Measurements from ENCODE around the gene CRYBB3. TPM values are rescaled to one million over a fixed set of nuclear protein-coding genes. Genes with fewer than 3 reads are reported as not detected.
"Not testable (repeated sequence)": the region's sequence is repeated elsewhere in the genome, so short reads cannot be mapped to it uniquely, and the experiment has no call there.

Gene CRYBB3
- total RNA-seq, 4 donors from 2014 or later: not detected

DNA sequence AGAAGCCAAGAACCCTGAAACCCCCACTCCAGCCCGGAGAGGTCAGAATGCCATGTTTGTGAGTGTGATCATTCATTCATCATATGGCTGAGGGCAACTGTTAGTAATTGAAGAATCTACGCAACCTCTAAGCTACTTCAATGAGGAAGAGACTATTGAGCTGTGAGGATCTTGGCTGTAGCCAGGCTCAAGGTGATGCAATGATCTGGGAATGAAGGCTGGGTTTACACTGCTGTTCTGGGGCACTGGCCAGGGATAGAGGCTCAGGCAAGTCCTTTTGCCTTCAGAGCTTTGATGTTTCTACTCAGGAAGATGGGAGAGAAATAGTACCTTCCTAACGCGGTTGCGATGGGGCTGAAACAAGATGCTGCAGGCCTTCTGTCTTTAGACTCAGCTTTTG, 32.6 kb downstream of the CRYBB3 start:
- ATAC-seq (ENCODE audit: low FRiP score) (no peak), DNase-seq (ENCODE audit: low spot score) (no peak)
- TF ChIP-seq, protein P1, sequence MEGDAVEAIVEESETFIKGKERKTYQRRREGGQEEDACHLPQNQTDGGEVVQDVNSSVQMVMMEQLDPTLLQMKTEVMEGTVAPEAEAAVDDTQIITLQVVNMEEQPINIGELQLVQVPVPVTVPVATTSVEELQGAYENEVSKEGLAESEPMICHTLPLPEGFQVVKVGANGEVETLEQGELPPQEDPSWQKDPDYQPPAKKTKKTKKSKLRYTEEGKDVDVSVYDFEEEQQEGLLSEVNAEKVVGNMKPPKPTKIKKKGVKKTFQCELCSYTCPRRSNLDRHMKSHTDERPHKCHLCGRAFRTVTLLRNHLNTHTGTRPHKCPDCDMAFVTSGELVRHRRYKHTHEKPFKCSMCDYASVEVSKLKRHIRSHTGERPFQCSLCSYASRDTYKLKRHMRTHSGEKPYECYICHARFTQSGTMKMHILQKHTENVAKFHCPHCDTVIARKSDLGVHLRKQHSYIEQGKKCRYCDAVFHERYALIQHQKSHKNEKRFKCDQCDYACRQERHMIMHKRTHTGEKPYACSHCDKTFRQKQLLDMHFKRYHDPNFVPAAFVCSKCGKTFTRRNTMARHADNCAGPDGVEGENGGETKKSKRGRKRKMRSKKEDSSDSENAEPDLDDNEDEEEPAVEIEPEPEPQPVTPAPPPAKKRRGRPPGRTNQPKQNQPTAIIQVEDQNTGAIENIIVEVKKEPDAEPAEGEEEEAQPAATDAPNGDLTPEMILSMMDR (IDR thresholded peaks at IDR 0.05): no peak

DNA sequence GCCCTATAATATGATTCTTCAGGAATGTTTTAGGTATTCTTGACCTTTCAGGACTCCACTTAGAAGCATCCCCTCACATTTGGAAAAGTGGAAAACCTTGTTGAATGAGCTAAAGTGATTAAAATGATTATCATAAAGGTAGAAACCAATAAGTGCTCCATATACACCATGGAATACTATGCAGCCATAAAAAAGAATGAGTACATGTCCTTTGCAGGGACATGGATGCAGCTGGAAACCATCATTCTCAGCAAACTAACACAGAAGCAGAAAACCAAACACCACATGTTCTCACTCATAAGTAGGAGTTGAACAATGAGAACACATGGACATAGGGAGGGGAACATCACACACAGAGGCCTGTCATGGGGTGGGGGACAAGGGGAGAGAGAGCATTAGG, 34.0 kb downstream of the CRYBB3 start:
- not testable (repeated sequence) for ATAC-seq (ENCODE audit: low FRiP score); DNase-seq (ENCODE audit: low spot score)

DNA sequence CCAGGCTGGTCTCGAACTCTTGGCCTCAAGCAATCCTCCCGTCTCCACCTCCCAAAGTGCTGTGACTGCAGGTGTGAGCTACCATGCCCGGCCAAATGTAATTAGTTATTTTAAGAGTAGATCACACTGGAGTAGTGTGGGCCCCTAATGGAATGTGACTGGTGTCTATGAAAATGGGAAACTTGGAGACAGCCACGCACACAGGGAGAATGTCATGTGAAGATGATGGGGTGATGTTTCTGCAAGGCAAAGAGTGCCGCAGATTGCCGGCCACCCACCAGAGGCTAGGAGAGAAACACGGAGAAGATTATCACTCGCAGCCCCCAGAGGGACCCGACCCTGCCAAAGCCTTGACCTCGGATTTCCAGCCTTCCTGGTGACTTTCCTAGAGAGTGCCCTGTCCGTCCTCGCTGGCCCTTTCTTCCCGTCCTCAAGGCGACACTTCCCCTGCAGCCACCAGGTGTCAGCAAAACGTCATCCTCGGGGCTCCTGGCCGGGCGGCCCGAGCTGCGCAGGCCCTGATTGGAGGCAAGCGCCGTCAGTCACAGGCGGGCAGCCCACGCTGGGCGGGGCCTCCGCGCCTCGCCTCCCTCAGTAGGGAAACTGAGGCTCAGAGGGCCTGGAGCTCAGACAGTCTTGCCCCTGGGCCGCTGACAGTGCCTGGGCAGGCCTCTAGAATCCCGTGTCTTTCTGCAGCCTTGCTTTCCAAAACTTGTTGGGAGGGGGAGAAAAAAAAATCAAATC, 36.1 kb downstream of the CRYBB3 start:
- peak; percentile 25 for DNase-seq (ENCODE audit: low spot score)
- no peak for ATAC-seq (ENCODE audit: low FRiP score)

GRCh38 chr22:25236417-25236816, 36.8 kb downstream of the CRYBB3 start:
- DNase-seq (ENCODE audit: low spot score) (no peak), ATAC-seq (ENCODE audit: low FRiP score) (no peak)
- TF ChIP-seq, protein P1 (IDR thresholded peaks at IDR 0.05): no peak

More for the DNA sequence above, 36.1 kb downstream of the CRYBB3 start:
- TF ChIP-seq, protein P1 (IDR thresholded peaks at IDR 0.05): no peak

- TF ChIP-seq, protein P1 (IDR thresholded peaks at IDR 0.05): no peak
- DNase-seq (ENCODE audit: low spot score) (no peak), ATAC-seq (ENCODE audit: low FRiP score) (no peak)
Measured at GRCh38 chr22:25237503-25237902, 37.8 kb downstream of the CRYBB3 start.

- DNase-seq (ENCODE audit: low spot score); ATAC-seq (ENCODE audit: low FRiP score): not testable (repeated sequence)
Measured at GRCh38 chr22:25238058-25238457, 38.4 kb downstream of the CRYBB3 start.

DNA sequence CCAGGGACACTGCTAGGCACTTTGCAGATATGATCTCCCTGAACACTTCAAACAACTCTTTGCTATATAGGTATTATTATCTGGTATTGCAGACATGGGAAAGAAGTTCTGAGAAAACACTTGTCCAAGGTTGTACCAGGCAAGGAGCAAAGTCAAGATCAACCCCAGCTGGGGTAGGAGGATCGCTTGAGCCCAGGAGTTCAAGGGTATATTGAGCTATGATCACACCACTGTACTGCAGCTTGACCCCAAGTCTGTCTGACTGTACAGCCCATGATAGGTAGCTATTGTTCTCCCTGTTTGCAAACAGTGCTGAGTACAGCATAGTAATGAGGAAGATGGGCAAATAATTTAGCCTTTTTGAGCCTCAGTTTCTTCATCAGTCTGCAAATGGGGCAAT, 55.5 kb downstream of the CRYBB3 start:
- not testable (repeated sequence) for DNase-seq (ENCODE audit: low spot score); ATAC-seq (ENCODE audit: low FRiP score)

Small RNA genes within 50 kb of the gene (small RNA-seq; reads per million reads assigned to genes)
- gene Z99916.2: not detected

Other genes starting within 250 kb of the CRYBB3 start
- 10 to 100 TPM in 1 of 4 donors, 1 to 10 TPM in 3; 7.5 to 26.5 (median 9.1) TPM for gene KIAA1671, start 247.1 kb upstream of the CRYBB3 start, total RNA-seq
- gene CRYBB2, start 19.8 kb downstream of the CRYBB3 start, total RNA-seq: not detected